T-helper 9 cell (primary cell): ENCODE measurements around the gene THBD.

Source experiments
- DNase-seq: peaks from one replicate; pipeline ENCODE4 v3.0.0-alpha.2; 2020

The THBD gene

GRCh38 chr20:23007886-23008655, 41.4 kb downstream of the THBD start:
- DNase-seq = no peak

GRCh38 chr20:23007462-23007861, 42.0 kb downstream of the THBD start:
- DNase-seq = no peak

GRCh38 chr20:23005776-23006175, 43.7 kb downstream of the THBD start:
- DNase-seq = no peak

- DNase-seq = no peak
Observed at GRCh38 chr20:23003881-23004460, 45.5 kb downstream of the THBD start.

- no peak for DNase-seq
Observed at GRCh38 chr20:23003077-23003635, 46.3 kb downstream of the THBD start.

- DNase-seq = no peak
Observed at GRCh38 chr20:23002276-23002675, 47.2 kb downstream of the THBD start.

- no peak for DNase-seq
Observed at GRCh38 chr20:23000232-23000947, 49.1 kb downstream of the THBD start.

- no peak for DNase-seq
Observed at GRCh38 chr20:22999756-23000155, 49.7 kb downstream of the THBD start.

- no peak for DNase-seq
Observed at GRCh38 chr20:22998476-22998875, 51.0 kb downstream of the THBD start.

- no peak for DNase-seq
Observed at GRCh38 chr20:22995923-22996322, 53.5 kb downstream of the THBD start.
